ENCODE measurements around the gene BICDL2.
A peak's percentile ranks its signal among the peaks of the same experiment; 100 is the strongest.

BICDL2 gene

DNA sequence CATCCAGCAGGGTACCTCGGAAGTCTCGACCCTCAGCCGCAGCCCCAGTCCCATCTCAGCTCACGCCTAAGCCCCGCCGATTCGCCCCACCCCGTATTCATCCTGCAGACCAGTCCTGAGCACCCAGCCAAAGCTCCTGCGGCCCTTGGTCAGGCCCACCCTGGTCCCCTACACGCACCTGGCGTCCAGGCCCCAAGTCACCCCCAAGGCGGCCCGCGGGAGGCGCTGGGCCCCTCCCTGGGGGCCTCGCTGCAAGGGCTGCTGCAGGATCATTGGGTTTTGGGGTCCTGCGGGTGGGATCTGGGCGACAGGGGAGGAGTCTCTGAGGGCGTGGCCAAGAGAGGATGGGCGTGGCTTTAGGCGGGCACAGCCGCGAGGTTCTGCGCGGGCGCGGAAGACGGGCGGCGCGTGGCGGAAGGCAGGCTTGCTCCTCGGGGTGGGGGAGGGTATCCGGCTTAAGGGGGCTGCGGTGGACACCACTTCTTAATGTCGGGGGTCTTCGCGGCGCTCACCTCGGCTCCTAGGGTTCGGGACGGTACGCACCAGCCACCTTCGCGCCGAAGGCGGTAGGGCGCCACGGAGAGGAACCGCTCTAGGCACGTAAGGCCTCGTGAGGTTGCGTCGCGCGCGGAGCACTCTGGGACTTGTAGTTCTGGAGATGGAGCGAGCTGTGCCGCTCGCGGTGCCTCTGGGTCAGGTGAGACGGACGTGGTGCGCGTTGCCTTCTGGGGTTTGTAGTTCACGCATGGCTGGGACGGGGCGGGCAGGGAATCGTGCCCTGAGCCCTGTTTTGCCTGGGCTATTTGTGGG, 12.9 kb downstream of the BICDL2 start, which contains the start of the genes HCFC1R1 and THOC6:
Gene HCFC1R1 (minus strand): TSS at position 274 of the 810 bp plus-strand sequence. CDS start 1 bp downstream, at position 273.
Gene THOC6 (plus strand): TSS at position 367 of the 810 bp plus-strand sequence. CDS start 292 bp downstream, at position 659.
- DNase-seq, result peak; percentile 86 to 94

GRCh38 chr16:3023415-3023668, 13.4 kb downstream of the BICDL2 start:
- no peak for DNase-seq

GRCh38 chr16:3022684-3023414, 13.9 kb downstream of the BICDL2 start:
- no peak for DNase-seq

DNA sequence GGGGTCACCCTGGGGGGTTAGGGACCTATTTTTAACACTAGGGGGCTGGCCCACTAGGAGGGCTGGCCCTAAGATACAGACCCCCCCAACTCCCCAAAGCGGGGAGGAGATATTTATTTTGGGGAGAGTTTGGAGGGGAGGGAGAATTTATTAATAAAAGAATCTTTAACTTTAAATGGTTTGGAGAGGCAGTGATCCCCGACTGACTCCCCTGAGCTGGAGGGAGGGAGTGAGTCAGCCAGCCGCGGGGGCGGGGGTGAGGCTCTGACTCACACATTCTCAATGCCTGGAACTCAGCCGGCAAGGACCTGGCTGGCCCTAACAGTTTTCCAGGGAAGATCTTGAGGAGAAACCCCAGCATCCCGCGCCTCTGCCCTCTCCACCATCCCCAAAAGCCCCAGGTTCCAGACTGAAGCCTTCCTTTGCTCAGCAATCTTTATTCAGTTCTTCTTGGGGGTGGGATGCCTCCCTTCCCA, 14.5 kb downstream of the BICDL2 start:
- DNase-seq, result peak; percentile 17 to 29

DNA sequence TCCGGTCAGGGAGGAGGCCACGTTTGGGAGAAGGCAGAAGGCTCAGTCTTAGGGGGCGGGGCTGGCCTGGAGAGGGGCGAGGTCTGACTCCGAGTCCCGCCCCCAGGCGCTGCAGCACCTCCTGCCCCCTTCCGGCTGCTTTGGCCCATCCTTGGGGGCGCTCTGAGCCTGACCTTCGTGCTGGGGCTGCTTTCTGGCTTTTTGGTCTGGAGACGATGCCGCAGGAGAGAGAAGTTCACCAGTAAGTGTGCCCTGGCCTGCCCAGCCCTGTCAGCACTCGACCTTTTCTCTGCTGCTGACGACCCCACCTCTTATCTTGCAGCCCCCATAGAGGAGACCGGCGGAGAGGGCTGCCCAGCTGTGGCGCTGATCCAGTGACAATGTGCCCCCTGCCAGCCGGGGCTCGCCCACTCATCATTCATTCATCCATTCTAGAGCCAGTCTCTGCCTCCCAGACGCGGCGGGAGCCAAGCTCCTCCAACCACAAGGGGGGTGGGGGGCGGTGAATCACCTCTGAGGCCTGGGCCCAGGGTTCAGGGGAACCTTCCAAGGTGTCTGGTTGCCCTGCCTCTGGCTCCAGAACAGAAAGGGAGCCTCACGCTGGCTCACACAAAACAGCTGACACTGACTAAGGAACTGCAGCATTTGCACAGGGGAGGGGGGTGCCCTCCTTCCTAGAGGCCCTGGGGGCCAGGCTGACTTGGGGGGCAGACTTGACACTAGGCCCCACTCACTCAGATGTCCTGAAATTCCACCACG, 15.1 kb downstream of the BICDL2 start:
- peak; percentile 42 to 45 for DNase-seq

GRCh38 chr16:3020604-3021448, 15.9 kb downstream of the BICDL2 start:
- no peak for DNase-seq

GRCh38 chr16:3020247-3020603, 16.5 kb downstream of the BICDL2 start, which contains the start of gene TNFRSF12A:
Gene TNFRSF12A, plus strand, starts transcription at chr16:3020368. Its CDS starts 30 bp downstream, at chr16:3020398.
- peak; percentile 63 to 68 for DNase-seq

GRCh38 chr16:3019594-3020246, 17.0 kb downstream of the BICDL2 start:
- no peak for DNase-seq

GRCh38 chr16:3017794-3018506, 18.8 kb downstream of the BICDL2 start, which contains the start of gene CLDN6:
Gene CLDN6, minus strand, starts transcription at chr16:3018183. Its CDS starts 2,162 bp downstream, at chr16:3016021.
- no peak for DNase-seq

GRCh38 chr16:3017344-3017743, 19.4 kb downstream of the BICDL2 start:
- DNase-seq, result no peak

GRCh38 chr16:3015865-3016521, 20.8 kb downstream of the BICDL2 start:
- no peak for DNase-seq

GRCh38 chr16:3014971-3015370, 21.8 kb downstream of the BICDL2 start:
- no peak for DNase-seq

- DNase-seq, result no peak
These were observed 22.6 kb downstream of the BICDL2 start for GRCh38 chr16:3013998-3014690.

DNA sequence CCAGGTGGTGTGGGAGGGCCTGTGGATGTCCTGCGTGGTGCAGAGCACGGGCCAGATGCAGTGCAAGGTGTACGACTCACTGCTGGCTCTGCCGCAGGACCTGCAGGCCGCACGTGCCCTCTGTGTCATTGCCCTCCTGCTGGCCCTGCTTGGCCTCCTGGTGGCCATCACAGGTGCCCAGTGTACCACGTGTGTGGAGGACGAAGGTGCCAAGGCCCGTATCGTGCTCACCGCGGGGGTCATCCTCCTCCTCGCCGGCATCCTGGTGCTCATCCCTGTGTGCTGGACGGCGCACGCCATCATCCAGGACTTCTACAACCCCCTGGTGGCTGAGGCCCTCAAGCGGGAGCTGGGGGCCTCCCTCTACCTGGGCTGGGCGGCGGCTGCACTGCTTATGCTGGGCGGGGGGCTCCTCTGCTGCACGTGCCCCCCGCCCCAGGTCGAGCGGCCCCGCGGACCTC, 23.2 kb downstream of the BICDL2 start:
- no peak for DNase-seq

- DNase-seq, result no peak
These were observed 23.8 kb downstream of the BICDL2 start, which contains the start of gene CLDN9 for GRCh38 chr16:3012828-3013420. Gene CLDN9, plus strand, starts transcription at chr16:3012923. Its CDS starts 440 bp downstream, at chr16:3013363.

- no peak for DNase-seq
These were observed 24.5 kb downstream of the BICDL2 start for GRCh38 chr16:3012246-3012645.

DNA sequence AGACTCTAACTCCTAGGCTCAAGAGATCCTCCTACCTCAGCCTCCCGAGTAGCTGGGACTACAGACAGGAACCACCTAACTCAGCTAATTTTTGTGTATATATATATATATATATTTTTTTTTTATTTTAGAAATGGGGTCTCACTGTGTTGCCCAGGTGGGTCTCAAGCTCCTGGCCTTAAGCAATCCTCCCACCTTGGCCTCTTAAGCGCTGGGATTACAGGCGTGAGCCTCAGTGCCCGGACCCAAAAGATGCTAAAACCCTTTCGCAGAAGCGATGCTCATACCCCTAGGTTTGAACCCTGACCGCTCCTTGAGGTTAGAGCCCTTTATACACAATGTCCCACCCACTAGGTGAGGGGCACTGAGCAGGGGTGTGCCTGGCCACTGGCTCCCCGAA, 26.2 kb downstream of the BICDL2 start:
- DNase-seq, result no peak

GRCh38 chr16:3009568-3010390, 27.0 kb downstream of the BICDL2 start:
- no peak for DNase-seq
